HCT116 (cell line): ENCODE measurements around the gene TEX19. TPM values are rescaled to one million over a fixed set of nuclear protein-coding genes. Genes with fewer than 3 reads are reported as not detected.

Experiments used
- ATAC-seq: fragments of 200-7000 bp; cut with Tn5 transposase; 2 replicates; pipeline ENCODE4 v1.9.1; 2020; ENCODE audit warnings: mild to moderate bottlenecking, moderate library complexity
- BruUV-seq: library from RNA; stranded (reverse); fragments of 400-500 nt; replicated peaks from 2 replicates; lab custom pipeline; 2021; lab: Mats Ljungman, UMichigan
- CTCF ChIA-PET: fragments of 300-600 bp; sonication (Branson Sonifier 250); formaldehyde crosslinking; loops from one replicate; lab custom pipeline; 2021; ENCODE audit warnings: antibody characterized with exemption; lab: Charles Lee
- POLR2A ChIA-PET: fragments of 300-600, 350-600 bp; sonication (Branson Sonifier 250); formaldehyde crosslinking; loops from one replicate; lab custom pipeline; 2021; ENCODE audit warnings: antibody characterized with exemption; lab: Charles Lee
- RAD21 ChIA-PET, 2 experiments: fragments of 300-600 bp; sonication (Branson Sonifier 250); formaldehyde crosslinking; loops; one replicate each; lab custom pipeline; 2023; ENCODE audit warnings: low total read pairs in 2 of 2; ENCODE audit not compliant: uncharacterized antibody in 2 of 2, unreplicated experiment in 2 of 2, low non-redundant PET in 1 of 2; lab: Charles Lee
- DNase-seq: peaks from one replicate; pipeline ENCODE4 v3.0.0-alpha.2; 2010; ENCODE audit warnings: low read depth, low spot score
- H2AFZ ChIP-seq: fragments of 200-600 bp; shearing (Covaris generic), sonication (generic); 2 replicates; pipeline ENCODE4 v1.6.1; 2017; ENCODE audit warnings: low read depth, mixed run types, mixed read lengths, antibody characterized with exemption, low read length; ENCODE audit not compliant: poor library complexity, severe bottlenecking
- H3K27ac ChIP-seq: 2 replicates; pipeline ENCODE4 v1.5.1; 2012; ENCODE audit warnings: low read depth, low read length
- H3K27me3 ChIP-seq: fragments of 200-600 bp; sonication (generic); 2 replicates; pipeline ENCODE4 v1.6.1; 2016; ENCODE audit warnings: mixed run types, low read length, mixed read lengths; ENCODE audit not compliant: insufficient read depth
- H3K36me3 ChIP-seq, 2 experiments: fragments of 200-500 bp in 1 of 2; fragments of 200-600 bp in 1 of 2; sonication (Bioruptor generic) in 1 of 2; sonication (generic) in 1 of 2; 2 replicates each; pipeline versions ENCODE4 v1.5.1 to v1.6.1; 2014 to 2016; ENCODE audit warnings: low read length in 2 of 2, inconsistent platforms in 1 of 2, mixed read lengths in 1 of 2, mixed run types in 1 of 2; ENCODE audit not compliant: insufficient read depth in 2 of 2, control insufficient read depth in 1 of 2
- H3K4me1 ChIP-seq, 2 experiments: fragments of 200-600 bp in 1 of 2; sonication (generic) in 1 of 2; 2 replicates each; pipeline versions ENCODE4 v1.5.1 to v1.6.1; 2012 to 2017; ENCODE audit warnings: low read length in 2 of 2, inconsistent platforms in 1 of 2, mild to moderate bottlenecking in 1 of 2, mixed read lengths in 1 of 2, mixed run types in 1 of 2, moderate library complexity in 1 of 2; ENCODE audit not compliant: insufficient read depth in 2 of 2, control insufficient read depth in 1 of 2
- H3K4me2 ChIP-seq: fragments of 200-600 bp; sonication (generic); 2 replicates; pipeline ENCODE4 v1.6.1; 2017; ENCODE audit warnings: mixed run types, low read length, mixed read lengths
- H3K4me3 ChIP-seq, 2 experiments: fragments of 200-600 bp in 1 of 2; sonication (generic) in 1 of 2; replicated peaks in 1 of 2; 2 replicates each; pipeline ENCODE4 v1.5.1; 2011 to 2016; ENCODE audit warnings: low read length in 2 of 2, control low read depth in 1 of 2, low read depth in 1 of 2, mild to moderate bottlenecking in 1 of 2, mixed read lengths in 1 of 2, mixed run types in 1 of 2
- H3K79me2 ChIP-seq: fragments of 200-600 bp; sonication (generic); 2 replicates; pipeline ENCODE4 v1.6.1; 2017; ENCODE audit warnings: mild to moderate bottlenecking, mixed run types, low read length, moderate library complexity, mixed read lengths; ENCODE audit not compliant: insufficient read depth
- H3K9ac ChIP-seq: fragments of 200-600 bp; sonication (generic); 2 replicates; pipeline ENCODE4 v1.6.1; 2016; ENCODE audit warnings: low read length, mixed read lengths
- H3K9me2 ChIP-seq: fragments of 200-600 bp; sonication (generic), shearing (Covaris generic); 2 replicates; pipeline ENCODE4 v1.6.1; 2017; ENCODE audit warnings: mixed run types, mild to moderate bottlenecking, moderate library complexity; ENCODE audit not compliant: insufficient read depth
- H3K9me3 ChIP-seq, 2 experiments: fragments of 200-500 bp in 1 of 2; fragments of 200-600 bp in 1 of 2; sonication (Bioruptor generic) in 1 of 2; sonication (generic) in 1 of 2; 2 replicates each; pipeline ENCODE4 v1.6.1; 2014 to 2017; ENCODE audit warnings: low read length in 2 of 2, mixed read lengths in 2 of 2, inconsistent platforms in 1 of 2, low read depth in 1 of 2, mild to moderate bottlenecking in 1 of 2, mixed run types in 1 of 2, moderate library complexity in 1 of 2; ENCODE audit not compliant: control insufficient read depth in 1 of 2, insufficient read depth in 1 of 2
- H4K20me1 ChIP-seq: fragments of 200-600 bp; sonication (generic), shearing (Covaris generic); 2 replicates; pipeline ENCODE4 v1.6.1; 2017; ENCODE audit warnings: mixed run types, mild to moderate bottlenecking, moderate library complexity; ENCODE audit not compliant: insufficient read depth
- ATF3 ChIP-seq: IDR thresholded peaks from 2 replicates; pipeline ENCODE4 v1.6.1; 2012
- EGR1 ChIP-seq: IDR thresholded peaks from 2 replicates; pipeline ENCODE4 v1.6.1; 2012; ENCODE audit warnings: low read depth
- EZH2phosphoT487 ChIP-seq: fragments of 200-600 bp; IDR thresholded peaks from 2 replicates; pipeline ENCODE4 v1.6.1; 2018; ENCODE audit warnings: antibody characterized with exemption, borderline replicate concordance
- FOSL1 ChIP-seq: IDR thresholded peaks from 2 replicates; pipeline ENCODE4 v1.6.1; 2012; ENCODE audit warnings: low read depth
- JUND ChIP-seq: IDR thresholded peaks from 2 replicates; pipeline ENCODE4 v1.6.1; 2012
- MAX ChIP-seq: IDR thresholded peaks from 2 replicates; pipeline ENCODE4 v1.6.1; 2012
- POLR2A ChIP-seq: IDR thresholded peaks from 2 replicates; pipeline ENCODE4 v1.7.0; 2011; ENCODE audit warnings: borderline replicate concordance; ENCODE audit not compliant: insufficient read depth, insufficient read length; ENCODE audit errors: extremely low read depth
- POLR2AphosphoS5 ChIP-seq: IDR thresholded peaks from 2 replicates; pipeline ENCODE4 v1.6.1; 2011; ENCODE audit warnings: mild to moderate bottlenecking, low read depth, low read length, moderate library complexity
- RAD21 ChIP-seq: IDR thresholded peaks from 2 replicates; pipeline ENCODE4 v1.6.1; 2012; ENCODE audit warnings: low read depth, mild to moderate bottlenecking
- REST ChIP-seq: IDR thresholded peaks from 2 replicates; pipeline ENCODE4 v1.6.1; 2012; ENCODE audit warnings: low read depth
- TCF7L2 ChIP-seq: IDR thresholded peaks from 2 replicates; pipeline ENCODE4 v1.7.0; 2011; ENCODE audit warnings: borderline replicate concordance, inconsistent platforms; ENCODE audit not compliant: insufficient read depth, insufficient read length; ENCODE audit errors: extremely low read depth
- YY1 ChIP-seq: IDR thresholded peaks from 2 replicates; pipeline ENCODE4 v1.6.1; 2011; ENCODE audit warnings: low read length, low read depth, moderate library complexity, mild to moderate bottlenecking; ENCODE audit not compliant: insufficient replicate concordance; ENCODE audit errors: extremely low read depth
- ZFX ChIP-seq: fragments of 450-650 bp; IDR thresholded peaks from 2 replicates; pipeline ENCODE4 v1.6.1; 2017
- ZNF274 ChIP-seq: fragments of 200-500 bp; sonication (Bioruptor generic); IDR thresholded peaks from 2 replicates; pipeline ENCODE4 v1.6.1; 2014; ENCODE audit warnings: mild to moderate bottlenecking, low read depth, low read length, inconsistent platforms
- intact Hi-C: fragments of 100-400 bp; cut with micrococcal nuclease; formaldehyde crosslinking; loops from 2 replicates; pipeline ENCODE4 v1.10.0; 2022
- total RNA-seq: library from RNA; stranded (reverse); gene quantifications from one replicate; pipeline ENCODE4 v1.2.1, GENCODE V29; 2021; ENCODE audit not compliant: unreplicated experiment

Gene TEX19
- total RNA-seq, 1 experiment from 2014 or later = 2.1 TPM

- no peaks in the 10 kb centered on the region for H4K20me1 ChIP-seq
- ATAC-seq (no peak), DNase-seq (no peak)
- no peaks in the 10 kb centered on the region for H3K36me3 ChIP-seq
- no peaks in the 10 kb centered on the region for H3K79me2 ChIP-seq
- RAD21 ChIA-PET = no interaction called here
- POLR2A ChIA-PET = no interaction called here
- H3K4me2 ChIP-seq = no peak overlapping the region
- no TSS peak for BruUV-seq
- H2AFZ ChIP-seq = no peak overlapping the region
- H3K27me3 ChIP-seq = no peaks in the 10 kb centered on the region
- no peak overlapping the region for H3K4me3 ChIP-seq
- CTCF ChIA-PET = no interaction called here
- H3K27ac ChIP-seq = no peak overlapping the region
- H3K4me1 ChIP-seq = peaks cover 0 to 11% of the 10 kb centered on the region in 2 experiments; a peak in 2 of 4 replicates
- intact Hi-C loops = no loop called here
- no peaks in the 10 kb centered on the region for H3K9me2 ChIP-seq
- H3K9me3 ChIP-seq = no peaks in the 10 kb centered on the region
- TF ChIP-seq ZNF274 = no peak
- no peak for TF ChIP-seq POLR2AphosphoS5
- TF ChIP-seq EZH2phosphoT487 = no peak
- no peak for TF ChIP-seq JUND
- TF ChIP-seq FOSL1 = no peak
- no peak for TF ChIP-seq ATF3
- TF ChIP-seq, all 23 proteins: peak for 0
- H3K9ac ChIP-seq = no peak overlapping the region
Measured at GRCh38 chr17:82394278-82394677, 35.2 kb downstream of the TEX19 start.

- H3K9ac ChIP-seq = no peak overlapping the region
- no TSS peak for BruUV-seq
- no peaks in the 10 kb centered on the region; a peak in 1 of 4 replicates for H3K36me3 ChIP-seq
- H4K20me1 ChIP-seq = no peaks in the 10 kb centered on the region
- no peak overlapping the region for H3K4me3 ChIP-seq
- H3K27me3 ChIP-seq = no peaks in the 10 kb centered on the region
- peak overlapping the region; percentile 7; the same call in 1 of the 2 replicates for H3K27ac ChIP-seq
- ChIA-PET RAD21 (no interaction called here), CTCF (no interaction called here), POLR2A (no interaction called here)
- H2AFZ ChIP-seq = no peak overlapping the region
- no peaks in the 10 kb centered on the region for H3K79me2 ChIP-seq
- intact Hi-C loops = no loop called here
- no peaks in the 10 kb centered on the region for H3K9me2 ChIP-seq
- DNase-seq (no peak), ATAC-seq (peak; percentile 26; the same call in 1 of the 2 replicates)
- peaks cover 0 to 9% of the 10 kb centered on the region in 2 experiments; a peak in 2 of 4 replicates for H3K4me1 ChIP-seq
- no peak overlapping the region for H3K4me2 ChIP-seq
- no peaks in the 10 kb centered on the region for H3K9me3 ChIP-seq
- TF ChIP-seq JUND (no peak), RAD21 (no peak), TCF7L2 (no peak), ZNF274 (no peak), ATF3 (no peak), MAX (no peak), ZFX (no peak), YY1 (no peak), EGR1 (no peak), FOSL1 (no peak), POLR2A (no peak), REST (no peak)
Measured at GRCh38 chr17:82396601-82397435, 37.8 kb downstream of the TEX19 start.
